ENCODE results near the gene VPS45.
A peak's percentile ranks its signal among the peaks of the same experiment; 100 is the strongest.

Gene VPS45

DNA sequence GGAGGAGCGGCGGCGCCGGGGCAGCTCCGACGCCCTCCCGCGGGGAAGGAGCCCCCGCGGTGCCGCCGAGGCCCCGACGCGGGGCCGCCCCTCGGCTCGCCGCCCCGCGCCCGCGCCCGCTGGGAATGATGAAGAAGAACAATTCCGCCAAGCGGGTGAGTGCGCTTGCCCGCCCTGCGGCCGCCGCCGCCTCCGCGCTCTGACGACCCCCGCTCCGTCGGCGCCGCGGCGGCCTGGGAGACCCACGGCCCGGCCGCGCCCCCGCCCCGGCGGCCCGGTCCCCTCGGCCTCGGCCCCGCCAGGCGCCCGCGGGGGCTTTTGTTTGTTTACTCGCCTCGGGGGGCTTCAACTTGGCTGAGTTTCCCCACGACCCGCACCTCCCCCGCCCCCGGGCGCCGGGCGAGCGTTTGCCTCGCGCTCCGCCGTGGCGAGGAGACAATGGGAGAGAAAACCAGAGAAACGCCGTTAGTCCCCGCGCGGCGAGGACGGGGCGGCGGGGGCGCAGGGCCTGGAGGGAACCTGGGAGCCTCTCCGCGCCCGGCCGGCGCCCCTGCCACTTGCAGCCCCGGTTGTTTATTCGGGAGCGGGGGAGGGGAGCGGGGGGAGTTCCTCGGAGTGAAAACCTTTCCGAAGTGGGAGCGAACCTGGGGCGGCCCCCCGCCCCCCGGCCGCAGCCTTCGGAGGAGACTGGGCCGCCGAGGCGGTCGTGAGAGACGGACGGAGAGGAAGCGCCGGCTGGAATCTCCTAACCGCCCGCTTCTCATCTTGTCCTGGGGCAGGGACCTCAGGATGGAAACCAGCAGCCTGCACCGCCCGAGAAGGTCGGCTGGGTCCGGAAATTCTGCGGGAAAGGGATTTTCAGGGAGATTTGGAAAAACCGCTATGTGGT is 82.8 kb downstream of the VPS45 start (continued):
- TF ChIP-seq IKZF3 (tag by site-specific recombination; IDR thresholded peaks at IDR 0.05) (peak; percentile 42), ZFP69B (tag by site-specific recombination; IDR thresholded peaks at IDR 0.05) (no peak), ZBTB20 (tag by site-specific recombination; IDR thresholded peaks at IDR 0.05) (peak; percentile 13; the same call in 1 of the 2 replicates), ZNF175 (tag by site-specific recombination; IDR thresholded peaks at IDR 0.05) (no peak), ZNF777 (tag by site-specific recombination; IDR thresholded peaks at IDR 0.05; ENCODE audit: borderline replicate concordance) (0 out of 2 replicates have a peak, but pooled peaks have one; percentile 57), ZNF488 (tag by site-specific recombination; IDR thresholded peaks at IDR 0.05) (no peak), KLF16 (tag by site-specific recombination; IDR thresholded peaks at IDR 0.05) (no peak), ZNF571 (tag by site-specific recombination; IDR thresholded peaks at IDR 0.05) (no peak), ZNF664 (tag by site-specific recombination; IDR thresholded peaks at IDR 0.05) (no peak), MEIS1 (CRISPR knock-in tag; IDR thresholded peaks at IDR 0.05; ENCODE audit: borderline replicate concordance) (0 out of 2 replicates have a peak, but pooled peaks have one; percentile 10), ZBTB1 (tag by site-specific recombination; IDR thresholded peaks at IDR 0.05) (no peak), HOXD13 (CRISPR knock-in tag; IDR thresholded peaks at IDR 0.05; ENCODE audit: borderline replicate concordance) (no peak), RBAK (tag by site-specific recombination; IDR thresholded peaks at IDR 0.05) (no peak), TRIM28 (IDR thresholded peaks at IDR 0.05; ENCODE audit: borderline replicate concordance, low read length) (no peak), ZNF501 (tag by site-specific recombination; IDR thresholded peaks at IDR 0.05) (no peak), ZNF677 (tag by site-specific recombination; IDR thresholded peaks at IDR 0.05) (no peak), ZNF133 (tag by site-specific recombination; IDR thresholded peaks at IDR 0.05) (no peak), ZFP41 (tag by site-specific recombination; IDR thresholded peaks at IDR 0.05; ENCODE audit: borderline replicate concordance) (no peak), ZBTB10 (tag by site-specific recombination; IDR thresholded peaks at IDR 0.05) (peak; percentile 56; the same call in 1 of the 2 replicates), ZNF449 (tag by site-specific recombination; IDR thresholded peaks at IDR 0.05) (no peak), ZNF155 (tag by site-specific recombination; IDR thresholded peaks at IDR 0.05) (no peak), ZNF544 (tag by site-specific recombination; IDR thresholded peaks at IDR 0.05) (no peak), KLF1 (tag by site-specific recombination; IDR thresholded peaks at IDR 0.05) (no peak), ZNF223 (tag by site-specific recombination; IDR thresholded peaks at IDR 0.05) (no peak), ZNF169 (tag by site-specific recombination; IDR thresholded peaks at IDR 0.05) (no peak), ZNF248 (tag by site-specific recombination; IDR thresholded peaks at IDR 0.05) (no peak), ZNF704 (tag by site-specific recombination; IDR thresholded peaks at IDR 0.05) (no peak), ZNF623 (tag by site-specific recombination; IDR thresholded peaks at IDR 0.05) (no peak)
- TF ChIP-seq, protein P1, sequence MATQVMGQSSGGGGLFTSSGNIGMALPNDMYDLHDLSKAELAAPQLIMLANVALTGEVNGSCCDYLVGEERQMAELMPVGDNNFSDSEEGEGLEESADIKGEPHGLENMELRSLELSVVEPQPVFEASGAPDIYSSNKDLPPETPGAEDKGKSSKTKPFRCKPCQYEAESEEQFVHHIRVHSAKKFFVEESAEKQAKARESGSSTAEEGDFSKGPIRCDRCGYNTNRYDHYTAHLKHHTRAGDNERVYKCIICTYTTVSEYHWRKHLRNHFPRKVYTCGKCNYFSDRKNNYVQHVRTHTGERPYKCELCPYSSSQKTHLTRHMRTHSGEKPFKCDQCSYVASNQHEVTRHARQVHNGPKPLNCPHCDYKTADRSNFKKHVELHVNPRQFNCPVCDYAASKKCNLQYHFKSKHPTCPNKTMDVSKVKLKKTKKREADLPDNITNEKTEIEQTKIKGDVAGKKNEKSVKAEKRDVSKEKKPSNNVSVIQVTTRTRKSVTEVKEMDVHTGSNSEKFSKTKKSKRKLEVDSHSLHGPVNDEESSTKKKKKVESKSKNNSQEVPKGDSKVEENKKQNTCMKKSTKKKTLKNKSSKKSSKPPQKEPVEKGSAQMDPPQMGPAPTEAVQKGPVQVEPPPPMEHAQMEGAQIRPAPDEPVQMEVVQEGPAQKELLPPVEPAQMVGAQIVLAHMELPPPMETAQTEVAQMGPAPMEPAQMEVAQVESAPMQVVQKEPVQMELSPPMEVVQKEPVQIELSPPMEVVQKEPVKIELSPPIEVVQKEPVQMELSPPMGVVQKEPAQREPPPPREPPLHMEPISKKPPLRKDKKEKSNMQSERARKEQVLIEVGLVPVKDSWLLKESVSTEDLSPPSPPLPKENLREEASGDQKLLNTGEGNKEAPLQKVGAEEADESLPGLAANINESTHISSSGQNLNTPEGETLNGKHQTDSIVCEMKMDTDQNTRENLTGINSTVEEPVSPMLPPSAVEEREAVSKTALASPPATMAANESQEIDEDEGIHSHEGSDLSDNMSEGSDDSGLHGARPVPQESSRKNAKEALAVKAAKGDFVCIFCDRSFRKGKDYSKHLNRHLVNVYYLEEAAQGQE (tag by site-specific recombination; IDR thresholded peaks at IDR 0.05) = no peak
